WERI-Rb-1 (cell line): ENCODE results near the gene LHX4.

Source experiments
- DNase-seq: peaks from one replicate; pipeline ENCODE4 v3.0.0-alpha.2; 2020
- H3K27ac ChIP-seq: fragments of 250-450 bp; sonication (Bioruptor Pico); 2 replicates; pipeline ENCODE4 v1.5.1; 2020; ENCODE audit warnings: mild to moderate bottlenecking, moderate library complexity
- H3K27me3 ChIP-seq: fragments of 250-450 bp; sonication (Bioruptor Pico); 2 replicates; pipeline ENCODE4 v1.5.1; 2021; ENCODE audit warnings: mild to moderate bottlenecking, low read depth, moderate library complexity; ENCODE audit not compliant: insufficient read depth, severe bottlenecking
- H3K36me3 ChIP-seq: fragments of 250-450 bp; sonication (Bioruptor Pico); 2 replicates; pipeline ENCODE4 v1.5.1; 2020; ENCODE audit warnings: mild to moderate bottlenecking, moderate library complexity
- H3K4me3 ChIP-seq: 2 replicates; pipeline ENCODE4 v1.5.1; 2011; ENCODE audit warnings: low read depth, mild to moderate bottlenecking, control low read depth, low read length
- H3K9me3 ChIP-seq: fragments of 250-450 bp; sonication (Bioruptor Pico); 2 replicates; pipeline ENCODE4 v1.5.1; 2021; ENCODE audit warnings: mild to moderate bottlenecking, moderate library complexity; ENCODE audit not compliant: severe bottlenecking
- TF ChIP-seq, protein P1 (sequence below): IDR thresholded peaks from 2 replicates; pipeline ENCODE4 v1.5.1; 2011; ENCODE audit warnings: low read depth, mild to moderate bottlenecking, control low read depth, inconsistent platforms, low read length

The LHX4 gene

DNA sequence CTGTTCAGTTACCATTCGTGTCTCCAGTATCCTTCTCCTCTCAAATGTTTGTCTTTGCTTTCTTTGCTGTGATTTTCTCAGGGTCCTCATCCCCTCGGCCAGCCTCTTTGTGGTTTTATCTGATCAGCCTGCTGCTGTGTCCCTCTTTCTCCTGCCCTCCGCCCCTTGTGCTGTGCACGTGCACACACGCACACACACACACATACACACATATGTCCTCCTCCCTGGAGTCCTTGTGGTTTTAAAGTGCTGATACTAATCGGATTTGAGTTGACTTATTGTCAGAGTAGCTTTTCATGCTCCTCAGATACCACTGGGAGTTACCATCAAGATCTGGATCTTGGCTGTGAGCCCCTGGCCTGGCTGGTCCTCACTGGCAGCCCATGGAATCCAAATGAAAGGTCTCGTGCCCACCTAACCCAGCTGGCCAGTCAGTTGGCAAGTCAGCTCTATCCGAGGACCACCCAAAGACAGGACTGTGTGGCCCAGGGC, 41.3 kb upstream of the LHX4 start:
- H3K9me3 ChIP-seq = no peaks in the 10 kb centered on the region
- TF ChIP-seq, protein P1, sequence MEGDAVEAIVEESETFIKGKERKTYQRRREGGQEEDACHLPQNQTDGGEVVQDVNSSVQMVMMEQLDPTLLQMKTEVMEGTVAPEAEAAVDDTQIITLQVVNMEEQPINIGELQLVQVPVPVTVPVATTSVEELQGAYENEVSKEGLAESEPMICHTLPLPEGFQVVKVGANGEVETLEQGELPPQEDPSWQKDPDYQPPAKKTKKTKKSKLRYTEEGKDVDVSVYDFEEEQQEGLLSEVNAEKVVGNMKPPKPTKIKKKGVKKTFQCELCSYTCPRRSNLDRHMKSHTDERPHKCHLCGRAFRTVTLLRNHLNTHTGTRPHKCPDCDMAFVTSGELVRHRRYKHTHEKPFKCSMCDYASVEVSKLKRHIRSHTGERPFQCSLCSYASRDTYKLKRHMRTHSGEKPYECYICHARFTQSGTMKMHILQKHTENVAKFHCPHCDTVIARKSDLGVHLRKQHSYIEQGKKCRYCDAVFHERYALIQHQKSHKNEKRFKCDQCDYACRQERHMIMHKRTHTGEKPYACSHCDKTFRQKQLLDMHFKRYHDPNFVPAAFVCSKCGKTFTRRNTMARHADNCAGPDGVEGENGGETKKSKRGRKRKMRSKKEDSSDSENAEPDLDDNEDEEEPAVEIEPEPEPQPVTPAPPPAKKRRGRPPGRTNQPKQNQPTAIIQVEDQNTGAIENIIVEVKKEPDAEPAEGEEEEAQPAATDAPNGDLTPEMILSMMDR = no peak
- H3K27me3 ChIP-seq = no peaks in the 10 kb centered on the region
- H3K27ac ChIP-seq = peak overlapping the region; percentile 15
- peak overlapping the region; percentile 15; the same call in 1 of the 2 replicates for H3K4me3 ChIP-seq
- peaks cover 6% of the 10 kb centered on the region for H3K36me3 ChIP-seq
- DNase-seq = peak; percentile 92

DNA sequence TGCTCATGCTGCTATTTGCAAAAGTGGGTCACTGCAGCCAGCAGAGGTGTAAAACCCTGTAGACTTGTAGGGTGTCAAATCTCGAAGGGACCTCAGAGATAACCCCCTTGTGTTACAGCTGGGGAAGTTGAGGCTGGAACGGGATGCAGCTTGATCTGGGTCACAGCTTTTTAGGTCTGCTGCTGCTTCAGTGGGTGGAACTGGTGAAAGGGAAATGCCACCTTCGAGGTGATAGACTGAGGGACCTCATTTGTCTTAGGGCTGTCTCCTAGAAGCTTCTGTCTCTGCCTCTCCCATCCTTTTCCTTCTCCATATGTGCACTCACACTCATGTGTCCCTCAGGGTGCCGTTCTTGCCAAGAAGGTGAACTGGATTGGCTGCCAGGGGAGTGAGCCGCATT, 40.0 kb upstream of the LHX4 start:
- DNase-seq = no peak
- TF ChIP-seq, protein P1 = no peak
- no peak overlapping the region for H3K27ac ChIP-seq

DNA sequence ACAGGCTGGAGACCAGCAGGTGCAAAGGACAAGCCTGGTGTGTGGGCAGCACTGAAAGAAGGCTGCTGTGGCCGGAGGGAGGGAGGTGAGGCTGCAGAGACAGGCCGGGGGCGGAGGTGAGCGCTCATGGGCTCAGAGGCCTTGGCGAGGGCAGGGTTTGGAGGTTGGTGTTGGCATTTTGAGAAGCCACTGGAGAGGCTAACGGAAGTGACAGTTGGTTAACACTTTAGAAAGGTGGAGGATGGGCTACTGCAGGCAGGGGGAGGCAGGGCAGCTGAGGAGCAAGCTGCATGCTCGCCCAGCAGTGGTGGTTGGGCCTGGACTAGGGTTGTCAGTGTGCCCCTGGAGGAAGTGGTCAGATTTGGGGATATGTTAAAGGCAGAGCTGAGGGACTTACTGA, 37.9 kb upstream of the LHX4 start:
- Histone ChIP-seq H3K27ac (no peak overlapping the region), H3K4me3 (no peak overlapping the region), H3K9me3 (no peaks in the 10 kb centered on the region), H3K27me3 (no peaks in the 10 kb centered on the region), H3K36me3 (peaks cover 6% of the 10 kb centered on the region)
- TF ChIP-seq, protein P1 = no peak
- DNase-seq = no peak

More for the DNA sequence above, 40.0 kb upstream of the LHX4 start:
- H3K4me3 ChIP-seq = no peak overlapping the region
- peaks cover 6% of the 10 kb centered on the region for H3K36me3 ChIP-seq
- no peaks in the 10 kb centered on the region for H3K9me3 ChIP-seq
- no peaks in the 10 kb centered on the region for H3K27me3 ChIP-seq

DNA sequence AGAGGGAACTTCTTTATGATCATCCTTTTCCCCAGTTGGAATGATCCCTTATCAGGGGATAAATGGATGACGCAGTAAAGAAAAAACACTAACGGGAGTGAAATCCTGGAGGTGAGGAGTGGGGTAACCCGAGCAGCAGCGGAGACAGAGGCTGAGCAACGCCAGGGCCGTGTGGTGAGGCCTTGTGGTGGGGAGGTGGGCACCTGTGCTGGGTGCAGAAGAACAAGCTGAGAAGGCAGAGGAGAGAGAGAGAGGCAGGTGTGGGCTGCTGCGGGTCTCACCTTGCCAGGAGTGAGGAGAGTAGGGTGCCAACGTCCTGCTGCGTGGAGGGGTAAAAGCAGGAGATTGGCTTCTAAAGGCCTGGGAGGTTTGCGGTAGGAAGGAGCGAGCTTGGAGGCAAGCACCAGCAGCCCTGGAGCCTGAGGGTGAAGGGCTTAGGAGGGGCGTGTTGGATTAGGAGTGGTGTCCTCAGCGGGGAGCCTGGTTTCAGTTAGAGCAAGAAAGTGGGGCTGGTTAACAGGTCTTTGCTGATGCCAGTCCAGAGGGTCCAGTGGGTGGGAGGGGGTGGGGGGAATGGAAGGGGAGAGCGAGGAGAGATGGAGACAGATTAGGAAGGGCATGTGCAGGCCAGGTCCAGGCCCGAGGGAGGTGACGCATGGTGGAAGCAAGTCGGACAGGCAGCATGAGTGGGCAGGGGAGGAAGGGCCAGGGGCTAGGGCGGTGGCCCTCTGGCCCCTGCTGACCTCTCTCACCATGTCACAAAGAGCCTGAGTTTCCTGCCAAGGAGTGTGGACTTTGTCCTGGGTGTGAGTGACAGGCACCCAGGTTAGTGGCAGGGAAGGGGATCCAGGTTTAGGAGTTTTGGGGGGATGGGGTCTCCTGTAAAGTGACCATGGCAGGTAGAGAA, 36.7 kb upstream of the LHX4 start:
- peak; percentile 72 for DNase-seq
- Histone ChIP-seq H3K27ac (no peak overlapping the region), H3K27me3 (no peaks in the 10 kb centered on the region), H3K9me3 (no peaks in the 10 kb centered on the region), H3K4me3 (no peak overlapping the region), H3K36me3 (peaks cover 6% of the 10 kb centered on the region)
- TF ChIP-seq, protein P1 = no peak

DNA sequence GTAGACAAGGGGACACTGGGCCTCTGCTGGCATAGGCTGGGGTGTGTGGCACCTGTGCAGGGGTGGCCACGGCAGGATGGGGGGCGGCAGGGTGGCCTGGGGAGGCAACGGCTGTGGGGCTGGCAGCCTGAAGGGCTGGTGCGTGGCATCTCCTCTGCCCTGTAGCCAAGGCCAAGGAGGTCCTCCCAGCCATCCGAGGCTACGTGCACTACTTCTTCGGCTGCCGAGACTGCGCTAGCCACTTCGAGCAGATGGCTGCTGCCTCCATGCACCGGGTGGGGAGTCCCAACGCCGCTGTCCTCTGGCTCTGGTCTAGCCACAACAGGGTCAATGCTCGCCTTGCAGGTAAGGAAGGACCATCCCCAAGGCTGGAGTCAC, 36.0 kb upstream of the LHX4 start:
- Histone ChIP-seq H3K36me3 (peaks cover 6% of the 10 kb centered on the region), H3K4me3 (no peak overlapping the region), H3K27ac (no peak overlapping the region), H3K9me3 (no peaks in the 10 kb centered on the region), H3K27me3 (no peaks in the 10 kb centered on the region)
- TF ChIP-seq, protein P1 = no peak
- no peak for DNase-seq
